CD4-positive, alpha-beta memory T cell (primary cell): ENCODE results near the gene SGSM2. TPM values are rescaled to one million over a fixed set of nuclear protein-coding genes. Genes with fewer than 3 reads are reported as not detected.

Experiments used
- CTCF ChIA-PET: fragments of 350-600 bp; sonication (Branson Sonifier 250); formaldehyde crosslinking; loops from one replicate; lab custom pipeline; 2021; ENCODE audit warnings: inconsistent platforms; ENCODE audit not compliant: partially characterized antibody; lab: Charles Lee
- POLR2A ChIA-PET: fragments of 350-600 bp; sonication (Branson Sonifier 250); formaldehyde crosslinking; loops from one replicate; lab custom pipeline; 2021; ENCODE audit not compliant: partially characterized antibody; lab: Charles Lee
- DNase-seq, 5 donors: peaks; one replicate each; pipeline versions ENCODE4 v3.0.0 to v3.0.0-alpha.2; 2020 to 2022; ENCODE audit warnings: mixed read lengths in 1 of 5
- H3K27ac ChIP-seq: one replicate; pipeline ENCODE4 v1.7.0; 2013; ENCODE audit warnings: low read depth, low read length
- H3K27me3 ChIP-seq: 2 replicates; pipeline ENCODE4 v1.7.0; 2013; ENCODE audit warnings: mild to moderate bottlenecking, low read length, moderate library complexity; ENCODE audit not compliant: insufficient read depth
- H3K36me3 ChIP-seq: 2 replicates; pipeline ENCODE4 v1.7.0; 2013; ENCODE audit warnings: mild to moderate bottlenecking, low read length, moderate library complexity; ENCODE audit not compliant: insufficient read depth
- H3K4me1 ChIP-seq: 2 replicates; pipeline ENCODE4 v1.7.0; 2013; ENCODE audit warnings: mild to moderate bottlenecking, low read length, moderate library complexity; ENCODE audit not compliant: insufficient read depth
- H3K4me3 ChIP-seq, 2 donors: one replicate each; pipeline ENCODE4 v1.7.0; 2013; ENCODE audit warnings: low read length in 2 of 2, mild to moderate bottlenecking in 1 of 2
- H3K9me3 ChIP-seq, 2 donors: one replicate each; pipeline ENCODE4 v1.7.0; 2013; ENCODE audit warnings: low read length in 2 of 2, control low read depth in 1 of 2; ENCODE audit not compliant: control insufficient read depth in 1 of 2
- H3K27ac Mint-ChIP-seq, 7 donors: one replicate each; pipeline ENCODE4 v1.8.0; 2020 to 2021; ENCODE audit warnings: mixed read lengths in 7 of 7, mild to moderate bottlenecking in 6 of 7, inconsistent platforms in 3 of 7, moderate library complexity in 3 of 7
- H3K27me3 Mint-ChIP-seq, 2 donors: one replicate each; pipeline ENCODE4 v1.8.0; 2020 to 2021; ENCODE audit warnings: mixed read lengths in 2 of 2
- H3K36me3 Mint-ChIP-seq, 2 donors: one replicate each; pipeline ENCODE4 v1.8.0; 2020 to 2021; ENCODE audit warnings: mixed read lengths in 2 of 2, inconsistent platforms in 1 of 2, mild to moderate bottlenecking in 1 of 2
- H3K4me1 Mint-ChIP-seq, 4 donors: one replicate each; pipeline ENCODE4 v1.8.0; 2020 to 2021; ENCODE audit warnings: mixed read lengths in 4 of 4, mild to moderate bottlenecking in 1 of 4
- H3K4me3 Mint-ChIP-seq, 8 donors: one replicate each; pipeline ENCODE4 v1.8.0; 2020 to 2021; ENCODE audit warnings: mixed read lengths in 8 of 8, mild to moderate bottlenecking in 7 of 8, moderate library complexity in 6 of 8, inconsistent platforms in 3 of 8
- H3K9me3 Mint-ChIP-seq, 8 donors: one replicate each; pipeline ENCODE4 v1.8.0; 2020 to 2021; ENCODE audit warnings: mixed read lengths in 8 of 8, mild to moderate bottlenecking in 5 of 8, inconsistent platforms in 3 of 8, moderate library complexity in 1 of 8
- intact Hi-C: fragments of 100-400 bp; cut with micrococcal nuclease; formaldehyde crosslinking; loops from one replicate; pipeline ENCODE4 v1.15.1; 2023
- polyA plus RNA-seq, 2 donors: library from polyadenylated mRNA; unstranded; fragments of 300-500 nt; fragmentation: Illumina TruSeq; gene quantifications; one replicate each; pipeline ENCODE4 v1.2.3, GENCODE V29; 2021
- total RNA-seq, 2 experiments: library from RNA; stranded (reverse); gene quantifications; one replicate each; pipeline ENCODE4 v1.2.3, GENCODE V29; 2021

SGSM2 gene
- total and polyA plus RNA-seq, 4 experiments from 2014 or later, result 6.2 to 137 (median 74.2) TPM

GRCh38 chr17:2362016-2362415, 24.7 kb downstream of the SGSM2 start:
- Mint-ChIP-seq H3K27me3 (no peaks in the 10 kb centered on the region), H3K4me1 (no peaks in the 10 kb centered on the region), H3K27ac (no peak overlapping the region), H3K9me3 (no peaks in the 10 kb centered on the region), H3K4me3 (no peak overlapping the region), H3K36me3 (peaks cover 4 to 32% of the 10 kb centered on the region in 2 donors)
- DNase-seq, result no peak
- CTCF ChIA-PET, result interaction anchor here (1.4 to 2.2 kb wide), 2 partner anchors 9 to 54 kb away, joined by 4 to 10 read pairs; no protein-coding TSS in a partner anchor
- H3K27me3 ChIP-seq, result no peaks in the 10 kb centered on the region
- POLR2A ChIA-PET, result no interaction called here
- H3K4me1 ChIP-seq, result no peaks in the 10 kb centered on the region
- H3K27ac ChIP-seq, result no peak overlapping the region
- no peak overlapping the region for H3K4me3 ChIP-seq
- intact Hi-C loops, result no loop called here
- no peaks in the 10 kb centered on the region for H3K9me3 ChIP-seq
- peaks cover 19% of the 10 kb centered on the region for H3K36me3 ChIP-seq

- H3K4me1 Mint-ChIP-seq, result no peaks in the 10 kb centered on the region
- Histone ChIP-seq H3K36me3 (peaks cover 19% of the 10 kb centered on the region), H3K9me3 (no peaks in the 10 kb centered on the region), H3K4me1 (no peaks in the 10 kb centered on the region), H3K27ac (no peak overlapping the region), H3K27me3 (no peaks in the 10 kb centered on the region), H3K4me3 (no peak overlapping the region)
- no peaks in the 10 kb centered on the region for H3K27me3 Mint-ChIP-seq
- intact Hi-C loops, result no loop called here
- CTCF ChIA-PET, result interaction anchor here (2.2 kb wide), 1 partner anchor 53 kb away, joined by 10 read pairs; no protein-coding TSS in a partner anchor
- no peak overlapping the region for H3K27ac Mint-ChIP-seq
- H3K4me3 Mint-ChIP-seq, result no peak overlapping the region
- no peaks in the 10 kb centered on the region for H3K9me3 Mint-ChIP-seq
- DNase-seq, result no peak
- peaks cover 4 to 33% of the 10 kb centered on the region in 2 donors for H3K36me3 Mint-ChIP-seq
- POLR2A ChIA-PET, result no interaction called here
Observed at GRCh38 chr17:2362416-2362815, 25.1 kb downstream of the SGSM2 start.

- H3K4me3 ChIP-seq, result no peak overlapping the region
- CTCF ChIA-PET, result interaction anchor here (1.0 kb wide), 1 partner anchor 24 kb away, joined by 3 read pairs; no protein-coding TSS in a partner anchor
- H3K27me3 ChIP-seq, result no peaks in the 10 kb centered on the region
- peaks cover 19% of the 10 kb centered on the region for H3K36me3 ChIP-seq
- H3K9me3 ChIP-seq, result no peaks in the 10 kb centered on the region
- no peaks in the 10 kb centered on the region for H3K4me1 Mint-ChIP-seq
- DNase-seq, result no peak
- no peak overlapping the region for H3K4me3 Mint-ChIP-seq
- no peak overlapping the region for H3K27ac ChIP-seq
- POLR2A ChIA-PET, result no interaction called here
- H3K9me3 Mint-ChIP-seq, result no peaks in the 10 kb centered on the region
- H3K4me1 ChIP-seq, result no peaks in the 10 kb centered on the region
- no peak overlapping the region for H3K27ac Mint-ChIP-seq
- intact Hi-C loops, result no loop called here
- no peaks in the 10 kb centered on the region for H3K27me3 Mint-ChIP-seq
- H3K36me3 Mint-ChIP-seq, result peaks cover 6 to 35% of the 10 kb centered on the region in 2 donors
Observed at GRCh38 chr17:2362881-2363280, 25.6 kb downstream of the SGSM2 start.

GRCh38 chr17:2363318-2363717, 26.0 kb downstream of the SGSM2 start:
- H3K4me1 ChIP-seq, result no peaks in the 10 kb centered on the region
- H3K27me3 ChIP-seq, result no peaks in the 10 kb centered on the region
- CTCF ChIA-PET, result interaction anchor here (1.0 kb wide), 1 partner anchor 25 kb away, joined by 3 read pairs; no protein-coding TSS in a partner anchor
- H3K27ac Mint-ChIP-seq, result no peak overlapping the region
- no peak overlapping the region for H3K27ac ChIP-seq
- H3K36me3 Mint-ChIP-seq, result peaks cover 8 to 36% of the 10 kb centered on the region in 2 donors
- H3K27me3 Mint-ChIP-seq, result no peaks in the 10 kb centered on the region
- H3K9me3 ChIP-seq, result no peaks in the 10 kb centered on the region
- H3K4me3 ChIP-seq, result no peak overlapping the region
- intact Hi-C loops, result no loop called here
- no peak for DNase-seq
- POLR2A ChIA-PET, result no interaction called here
- no peaks in the 10 kb centered on the region for H3K4me1 Mint-ChIP-seq
- peaks cover 19% of the 10 kb centered on the region for H3K36me3 ChIP-seq
- H3K9me3 Mint-ChIP-seq, result no peaks in the 10 kb centered on the region
- H3K4me3 Mint-ChIP-seq, result no peak overlapping the region

GRCh38 chr17:2363851-2364762, 26.8 kb downstream of the SGSM2 start:
- no peaks in the 10 kb centered on the region for H3K9me3 Mint-ChIP-seq
- no peak overlapping the region for H3K27ac ChIP-seq
- H3K4me1 ChIP-seq, result no peaks in the 10 kb centered on the region
- CTCF ChIA-PET, result interaction anchor here (1.0 to 1.7 kb wide), 2 partner anchors 18 to 26 kb away, joined by 3 to 5 read pairs; no protein-coding TSS in a partner anchor
- no peak overlapping the region for H3K4me3 Mint-ChIP-seq
- intact Hi-C loops, result no loop called here
- POLR2A ChIA-PET, result no interaction called here
- no peaks in the 10 kb centered on the region for H3K27me3 ChIP-seq
- no peaks in the 10 kb centered on the region for H3K4me1 Mint-ChIP-seq
- H3K9me3 ChIP-seq, result no peaks in the 10 kb centered on the region
- no peaks in the 10 kb centered on the region for H3K27me3 Mint-ChIP-seq
- peaks cover 19% of the 10 kb centered on the region for H3K36me3 ChIP-seq
- no peak overlapping the region for H3K27ac Mint-ChIP-seq
- DNase-seq, result no peak
- H3K4me3 ChIP-seq, result no peak overlapping the region
- peaks cover 8 to 36% of the 10 kb centered on the region in 2 donors for H3K36me3 Mint-ChIP-seq

DNA sequence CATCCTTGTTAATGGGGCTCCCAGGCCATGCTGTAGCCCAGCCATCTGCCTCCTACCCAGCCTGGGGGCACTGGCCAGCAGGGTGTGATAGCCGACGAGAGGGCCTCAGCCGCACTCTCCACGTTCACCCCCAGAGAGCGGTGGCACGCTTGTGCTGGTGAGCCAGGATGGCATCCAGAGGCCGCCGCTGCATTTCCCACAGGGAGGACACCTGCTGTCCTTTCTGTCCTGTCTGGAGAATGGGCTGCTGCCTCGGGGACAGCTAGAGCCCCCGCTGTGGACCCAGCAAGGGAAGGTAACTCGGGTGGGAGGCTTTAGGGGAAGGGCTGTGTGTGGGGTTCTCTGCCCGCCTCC, 27.4 kb downstream of the SGSM2 start:
- Histone ChIP-seq H3K27ac (no peak overlapping the region), H3K27me3 (no peaks in the 10 kb centered on the region), H3K36me3 (peaks cover 19% of the 10 kb centered on the region), H3K4me1 (no peaks in the 10 kb centered on the region), H3K9me3 (no peaks in the 10 kb centered on the region), H3K4me3 (no peak overlapping the region)
- Mint-ChIP-seq H3K36me3 (peaks cover 8 to 37% of the 10 kb centered on the region in 2 donors), H3K27ac (no peak overlapping the region), H3K9me3 (no peaks in the 10 kb centered on the region), H3K4me3 (no peak overlapping the region), H3K4me1 (no peaks in the 10 kb centered on the region), H3K27me3 (no peaks in the 10 kb centered on the region)
- no peak for DNase-seq
- ChIA-PET CTCF (interaction anchor here (1.7 kb wide), 1 partner anchor 17 kb away, joined by 5 read pairs; no protein-coding TSS in a partner anchor), POLR2A (no interaction called here)
- intact Hi-C loops, result no loop called here

DNA sequence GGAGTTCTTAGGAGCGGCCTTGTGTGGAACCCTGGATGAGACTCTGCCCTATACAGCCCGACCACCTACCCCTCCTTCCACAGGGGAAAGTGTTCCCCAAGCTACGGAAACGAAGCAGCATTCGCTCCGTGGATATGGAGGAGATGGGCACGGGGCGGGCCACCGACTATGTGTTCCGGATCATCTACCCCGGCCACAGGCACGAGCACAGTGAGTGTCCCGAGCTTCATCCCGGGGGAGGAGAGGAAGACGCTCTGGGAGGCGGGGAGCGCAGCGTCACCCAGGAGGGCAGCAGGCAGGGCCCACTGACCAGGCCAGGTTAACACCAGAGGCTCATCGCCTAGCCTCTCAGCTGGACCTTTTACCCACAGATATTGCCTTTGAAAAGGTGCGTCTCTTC, 27.8 kb downstream of the SGSM2 start:
- H3K4me1 ChIP-seq, result no peaks in the 10 kb centered on the region
- CTCF ChIA-PET, result interaction anchor here (1.7 kb wide), 1 partner anchor 17 kb away, joined by 5 read pairs; no protein-coding TSS in a partner anchor
- Mint-ChIP-seq H3K27me3 (no peaks in the 10 kb centered on the region), H3K9me3 (no peaks in the 10 kb centered on the region), H3K4me1 (no peaks in the 10 kb centered on the region), H3K36me3 (peaks cover 8 to 38% of the 10 kb centered on the region in 2 donors), H3K27ac (no peak overlapping the region), H3K4me3 (no peak overlapping the region)
- intact Hi-C loops, result no loop called here
- DNase-seq, result no peak
- H3K27ac ChIP-seq, result no peak overlapping the region
- peaks cover 19% of the 10 kb centered on the region for H3K36me3 ChIP-seq
- POLR2A ChIA-PET, result no interaction called here
- H3K27me3 ChIP-seq, result no peaks in the 10 kb centered on the region
- H3K4me3 ChIP-seq, result no peak overlapping the region
- no peaks in the 10 kb centered on the region for H3K9me3 ChIP-seq
